ENCODE measurements around the gene FAIM2.

Gene FAIM2

DNA sequence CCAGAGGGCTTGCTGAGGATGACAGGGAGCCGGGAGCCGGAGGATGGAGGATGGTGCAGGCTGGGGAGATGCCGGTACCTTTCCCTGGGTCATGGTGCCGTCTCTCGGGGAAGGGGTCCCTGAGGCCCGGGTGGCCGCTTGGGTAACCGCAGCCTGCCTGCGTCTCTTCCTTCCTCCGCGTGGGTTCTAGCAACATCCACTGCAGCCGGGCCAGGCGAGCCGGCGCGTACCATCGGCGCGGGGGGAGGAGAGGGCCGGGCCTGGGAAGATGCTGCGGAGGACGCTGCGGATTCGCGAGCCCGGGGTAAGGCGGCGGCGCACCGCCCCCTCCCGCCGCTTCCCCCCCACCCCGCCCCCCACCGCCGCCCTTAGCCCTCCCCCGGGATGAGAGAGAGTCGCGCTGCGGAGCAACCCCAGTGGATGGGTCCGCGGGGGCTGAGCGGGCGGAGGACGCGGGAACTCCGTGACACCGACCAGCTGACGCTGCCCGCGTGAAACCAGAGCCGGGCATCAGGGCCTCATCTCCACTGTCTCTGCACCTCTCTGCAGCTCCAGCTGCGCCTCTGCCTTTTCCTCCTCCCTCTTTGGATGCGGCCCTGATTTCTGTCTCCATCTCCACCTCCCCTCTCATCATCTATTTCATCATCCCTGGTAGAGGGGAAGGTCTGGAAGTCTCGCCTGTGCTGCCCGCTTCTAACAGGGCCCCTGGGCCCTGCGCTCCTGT, at the start of gene FAIM2:
TSS of gene FAIM2 (minus strand) at position 201 of the 724 bp plus-strand sequence. CDS start at position 93, 108 bp downstream.
- peak; percentile 72 for DNase-seq

DNA sequence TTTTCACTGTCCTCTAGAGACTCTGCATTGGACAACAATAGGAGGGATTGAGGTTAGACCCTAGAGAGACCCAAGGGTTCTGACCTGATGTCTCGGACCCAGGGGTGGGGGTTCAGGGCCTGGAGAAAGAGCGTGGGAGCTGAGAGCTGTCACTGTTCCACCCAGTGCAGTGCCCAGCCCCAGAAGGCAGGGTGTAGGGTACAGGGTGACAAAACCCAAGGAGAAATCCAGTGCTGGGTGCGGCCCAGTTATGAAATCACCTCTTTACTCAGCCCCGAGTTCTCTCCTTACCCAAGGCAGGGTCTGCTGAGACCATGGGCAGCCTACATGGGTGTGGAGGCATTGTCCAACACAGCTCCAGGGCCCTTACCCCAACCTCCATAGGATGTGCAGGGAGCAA, 49.5 kb upstream of the FAIM2 start:
- no peak for DNase-seq

DNA sequence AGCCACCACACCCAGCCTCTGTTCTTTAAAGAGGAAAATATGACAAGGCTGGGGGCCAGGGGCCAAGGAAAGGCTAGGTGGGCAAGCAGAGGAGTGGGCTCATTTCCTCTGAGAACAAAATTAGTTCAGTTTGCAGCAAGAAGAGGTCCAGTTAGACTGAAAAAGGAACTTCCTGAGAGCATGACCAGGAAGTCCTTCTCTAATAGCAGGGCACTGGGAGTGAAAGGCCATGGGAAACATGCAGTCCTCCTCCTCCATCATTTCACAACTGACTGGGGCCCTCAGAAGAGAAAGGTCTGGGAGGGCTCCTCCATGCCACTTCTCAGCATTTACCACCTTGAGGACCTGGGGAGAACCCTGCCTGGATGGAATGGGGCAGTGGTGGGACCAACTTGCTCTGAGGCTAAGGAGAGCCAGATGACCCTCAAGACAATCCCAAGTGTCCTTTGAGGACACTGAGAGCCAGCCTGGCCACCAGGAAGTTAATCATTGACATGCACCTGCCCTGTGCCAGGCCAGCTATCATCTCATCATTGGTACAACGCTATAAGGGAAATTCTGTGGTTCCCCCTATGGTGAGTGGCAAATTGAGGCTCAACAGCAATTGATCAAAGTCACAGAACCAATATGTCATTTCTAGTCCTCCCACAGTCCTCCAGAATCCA, 48.8 kb upstream of the FAIM2 start:
- DNase-seq, result no peak

DNA sequence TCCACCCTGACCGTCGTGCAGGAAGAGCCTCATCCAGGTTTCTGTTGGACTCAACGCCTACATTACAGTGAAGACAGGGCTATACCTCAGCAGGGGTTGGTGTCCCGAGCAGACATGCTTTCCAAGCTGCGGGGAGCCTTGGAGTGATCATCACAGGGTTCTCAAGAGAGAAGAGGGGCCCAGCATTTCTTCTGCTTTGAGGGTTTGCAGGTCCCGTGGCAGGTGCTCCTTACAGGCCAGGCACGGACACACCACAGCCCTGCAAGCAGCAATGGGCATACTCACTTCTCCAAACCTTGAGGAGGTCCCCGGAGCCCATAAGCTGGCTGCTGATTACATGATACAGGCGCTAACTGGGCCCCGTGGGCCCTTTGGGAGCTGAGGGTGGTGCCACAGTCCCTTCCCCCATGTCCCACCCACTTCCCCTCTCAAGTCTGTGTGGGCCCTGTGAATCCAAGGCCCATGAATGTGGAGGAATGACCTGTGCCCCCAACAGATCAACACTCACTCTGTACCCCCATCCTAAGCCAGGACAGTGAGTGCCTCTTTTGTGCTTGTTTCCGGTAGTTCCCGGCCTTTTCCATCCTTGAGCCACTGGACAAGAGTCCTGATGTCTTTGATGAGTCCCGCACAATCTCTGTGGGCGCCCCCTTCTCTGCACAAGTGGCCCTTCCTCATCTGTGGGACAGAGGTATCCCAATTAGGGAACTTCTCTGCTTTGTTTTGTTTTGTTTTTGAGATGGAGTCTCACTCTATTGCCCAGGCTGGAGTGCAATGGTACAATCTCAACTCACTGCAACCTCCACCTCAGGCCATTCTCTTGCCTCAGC, 47.9 kb upstream of the FAIM2 start:
- no peak for DNase-seq

DNA sequence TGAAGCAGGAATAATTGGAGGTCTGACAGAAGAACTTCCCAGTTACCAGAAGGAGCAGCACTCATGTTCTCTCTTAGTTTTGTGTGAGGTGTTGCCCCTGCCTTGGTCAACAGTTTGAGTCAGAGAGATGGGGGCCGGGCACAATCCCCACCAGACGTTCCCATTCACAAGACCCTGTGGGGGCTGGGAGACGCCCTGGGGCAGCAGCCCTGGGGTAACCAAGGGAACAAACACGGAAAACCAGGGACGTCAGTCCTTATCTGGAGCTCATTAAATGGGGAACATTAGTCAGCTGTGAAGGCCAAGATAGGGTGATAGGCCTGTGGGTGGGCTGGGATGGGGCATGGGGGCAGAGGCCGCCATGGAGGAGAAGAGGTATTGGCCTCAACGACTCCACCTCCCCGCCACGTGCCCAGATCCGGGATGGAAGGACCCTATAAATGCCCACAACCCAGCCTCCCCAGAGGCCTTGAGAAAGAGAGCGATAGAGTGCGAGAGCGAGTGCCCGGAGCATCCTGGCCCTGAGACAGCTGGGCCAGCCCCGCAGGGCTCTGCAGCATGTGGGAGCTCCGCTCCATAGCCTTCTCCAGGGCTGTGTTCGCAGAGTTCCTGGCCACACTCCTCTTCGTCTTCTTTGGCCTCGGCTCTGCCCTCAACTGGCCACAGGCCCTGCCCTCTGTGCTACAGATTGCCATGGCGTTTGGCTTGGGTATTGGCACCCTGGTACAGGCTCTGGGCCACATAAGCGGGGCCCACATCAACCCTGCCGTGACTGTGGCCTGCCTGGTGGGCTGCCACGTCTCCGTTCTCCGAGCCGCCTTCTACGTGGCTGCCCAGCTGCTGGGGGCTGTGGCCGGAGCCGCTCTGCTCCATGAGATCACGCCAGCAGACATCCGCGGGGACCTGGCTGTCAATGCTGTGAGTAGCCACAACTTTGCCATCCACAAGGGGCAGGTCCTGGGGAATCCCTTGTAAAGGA, 46.9 kb upstream of the FAIM2 start, which contains the start of gene AQP2:
TSS of gene AQP2 (plus strand) at position 465 of the 979 bp plus-strand sequence. CDS start at position 559, 94 bp downstream.
- DNase-seq, result no peak

DNA sequence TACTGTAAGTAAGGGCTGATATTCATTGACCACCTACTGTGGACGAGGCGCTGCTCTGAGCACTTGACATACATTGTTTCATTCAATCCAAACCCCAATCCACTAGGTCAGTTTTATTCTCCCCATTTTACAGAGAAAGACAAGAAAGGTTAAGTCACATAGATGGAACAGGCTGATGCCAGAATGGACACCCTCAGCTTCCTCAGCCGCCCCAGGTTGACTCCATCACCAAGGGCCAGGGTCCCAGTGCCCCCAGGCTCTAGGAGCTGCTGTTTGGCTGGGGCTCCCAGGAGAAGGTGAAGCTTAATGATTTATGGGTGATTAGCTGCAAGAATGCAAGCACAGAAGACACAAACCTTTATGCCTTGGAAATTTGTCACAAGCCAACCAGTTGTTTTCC, 46.2 kb upstream of the FAIM2 start:
- no peak for DNase-seq

DNA sequence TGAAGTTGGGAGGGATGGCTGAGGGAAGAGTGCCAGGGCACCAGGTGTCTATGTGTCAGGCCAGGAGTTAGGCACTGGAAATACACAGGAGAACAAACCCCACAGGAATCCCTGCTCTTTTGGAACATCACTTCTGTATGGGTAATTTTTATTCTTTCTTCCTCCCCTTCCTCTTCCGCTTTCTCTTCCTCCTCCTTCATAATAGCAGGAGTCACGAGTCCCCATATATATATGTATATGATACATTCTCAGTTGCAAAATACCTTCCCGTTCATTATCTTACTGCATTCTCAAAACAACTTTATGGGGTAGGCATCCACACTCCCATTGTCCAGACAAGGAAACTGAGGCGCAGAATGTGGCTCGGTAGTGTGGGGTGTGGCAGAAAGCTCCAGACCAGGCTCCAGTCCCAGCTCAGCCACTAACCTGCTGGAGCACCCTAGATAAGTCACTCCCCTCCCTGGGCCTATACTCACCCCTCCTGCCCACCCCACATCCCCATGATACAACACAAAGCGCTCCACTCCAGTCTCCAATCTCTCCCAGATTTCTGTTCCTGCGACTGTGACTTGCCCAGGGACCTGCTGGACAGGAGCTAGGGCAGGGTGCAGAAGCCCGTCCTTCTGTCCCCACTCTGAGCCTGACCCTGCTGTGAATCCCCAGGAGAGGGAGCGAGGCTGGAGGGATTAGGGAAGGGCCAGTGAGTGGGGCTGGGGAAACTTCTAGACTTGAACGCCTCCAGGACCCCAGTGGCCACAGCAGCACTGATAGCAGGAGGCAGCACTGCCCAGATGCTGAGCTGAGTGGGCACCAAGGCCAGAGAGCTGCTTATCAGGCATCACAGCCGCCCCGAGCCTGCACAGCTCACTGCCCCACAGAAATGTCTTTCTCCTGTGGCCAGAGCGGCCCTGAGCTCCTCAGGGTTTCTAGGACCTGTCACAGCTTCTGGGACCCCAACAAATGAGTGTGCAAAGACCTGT, 45.5 kb upstream of the FAIM2 start:
- DNase-seq, result no peak

DNA sequence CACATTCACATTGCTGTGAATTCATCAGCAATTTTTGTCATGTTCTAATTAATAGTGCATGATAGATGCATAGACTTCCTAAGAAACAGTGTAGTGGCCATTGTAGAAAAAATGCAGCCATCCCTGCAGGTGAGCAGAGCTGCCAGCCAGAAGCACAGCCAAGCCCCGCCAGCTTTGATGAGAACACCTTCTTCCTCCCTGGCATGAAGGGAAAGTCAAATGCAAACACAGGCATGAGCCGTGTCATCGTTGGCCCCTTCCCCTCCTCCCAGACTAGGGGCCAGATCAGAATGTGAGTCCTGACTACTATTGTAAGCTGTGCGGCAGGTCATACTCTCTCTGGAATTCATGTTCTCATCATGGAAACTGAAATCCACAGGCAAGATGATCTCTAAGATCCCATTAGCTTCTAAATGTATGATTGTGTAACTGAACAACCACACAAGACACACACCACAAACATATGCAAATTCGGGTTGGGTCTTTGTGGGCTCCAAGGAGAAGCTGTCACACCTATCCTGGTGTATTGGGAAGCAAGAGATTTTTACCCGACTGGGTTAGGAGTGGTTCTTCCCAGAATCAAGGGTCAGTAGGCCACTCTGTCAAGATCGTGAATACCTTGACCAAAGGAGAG, 44.0 kb upstream of the FAIM2 start:
- DNase-seq, result no peak

DNA sequence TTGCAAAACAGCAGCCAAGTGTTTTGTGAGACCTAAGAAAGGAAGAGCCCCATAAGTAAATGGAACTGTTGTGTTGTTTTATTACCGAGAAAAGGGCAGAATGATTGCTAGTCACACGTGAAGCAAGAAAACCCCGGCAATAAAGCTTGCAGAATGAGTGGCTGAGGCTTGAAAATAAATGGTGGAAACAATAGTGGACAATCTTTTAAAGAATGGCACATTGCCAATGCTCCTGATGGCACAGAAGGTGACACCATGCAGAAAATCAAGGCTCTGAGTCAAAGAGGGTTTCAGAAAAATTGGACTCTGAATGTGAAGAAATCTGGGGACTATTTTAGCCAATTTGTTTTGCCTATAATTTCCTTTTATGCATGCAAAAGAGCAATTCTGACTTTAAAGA, 42.8 kb upstream of the FAIM2 start:
- no peak for DNase-seq

DNA sequence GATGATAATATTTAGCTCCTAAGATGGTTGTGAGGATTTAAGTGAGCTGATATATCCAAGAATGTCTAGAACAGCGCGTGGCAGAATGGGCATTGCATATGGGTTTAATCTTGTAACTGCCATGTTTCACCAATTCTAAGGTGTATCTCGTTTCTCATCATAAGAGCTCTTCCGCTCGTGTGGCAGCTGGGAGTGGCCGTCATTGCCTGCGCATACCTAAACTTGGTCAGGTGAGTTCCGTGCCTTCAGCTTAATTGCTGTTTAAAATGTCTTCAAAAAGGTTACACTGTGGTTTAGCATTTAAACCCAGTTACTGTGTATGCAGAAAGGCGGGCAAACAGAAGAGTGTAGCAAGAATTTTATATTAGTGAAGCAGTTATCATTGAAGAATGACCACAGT, 42.4 kb upstream of the FAIM2 start:
- no peak for DNase-seq

DNA sequence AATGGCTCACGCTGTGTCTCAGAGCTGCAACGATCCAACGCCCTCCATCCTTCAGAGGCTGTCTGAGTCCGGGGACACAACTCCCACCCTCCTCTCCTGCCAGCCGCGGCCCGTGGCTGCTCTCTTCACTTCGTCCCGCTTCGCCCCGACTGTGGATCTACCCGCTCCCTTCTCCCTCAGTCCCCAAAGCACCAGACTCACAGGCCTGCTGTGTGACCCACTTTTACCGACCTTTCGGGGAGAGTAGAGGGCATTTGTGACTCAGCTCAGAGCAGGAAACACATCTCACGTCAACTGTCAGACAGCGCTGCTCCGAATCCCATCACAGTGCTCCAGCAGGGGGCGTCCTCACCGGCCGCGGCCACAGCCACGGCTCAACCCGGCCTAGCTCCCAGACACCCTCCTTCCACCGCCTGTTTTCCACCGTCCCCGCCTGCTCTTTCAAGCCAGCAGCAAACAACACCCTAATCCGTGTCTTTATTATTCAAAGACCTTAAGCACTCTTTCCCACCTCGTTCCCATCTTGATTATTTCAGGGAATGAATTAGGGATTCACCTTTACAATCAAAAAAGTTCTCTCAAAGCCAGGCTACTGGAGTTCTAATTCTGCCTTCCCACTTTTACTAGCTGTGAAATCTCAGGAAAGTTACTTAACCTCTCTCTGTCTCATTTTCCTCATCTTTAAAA, 41.8 kb upstream of the FAIM2 start:
- peak; percentile 97 for DNase-seq

DNA sequence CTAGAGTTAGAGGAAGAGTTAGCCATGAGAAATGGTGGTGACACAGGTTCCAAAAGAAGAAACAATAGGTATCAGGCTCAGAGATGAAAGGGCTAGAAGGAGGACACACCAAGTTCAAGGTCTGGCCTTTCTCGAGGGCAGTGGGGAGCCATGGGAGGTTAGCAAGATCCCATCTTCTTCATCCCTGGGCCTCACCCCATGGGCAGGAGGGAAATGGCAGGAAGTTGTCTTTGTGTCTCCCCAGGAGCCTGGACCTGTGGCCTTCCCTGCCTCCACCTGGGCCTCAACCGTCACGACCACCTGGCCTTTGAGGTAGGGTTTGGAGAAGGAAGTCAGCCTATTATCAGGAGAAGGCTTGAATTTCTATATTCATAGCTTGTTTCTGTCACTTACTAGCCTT, 41.0 kb upstream of the FAIM2 start:
- DNase-seq, result no peak

DNA sequence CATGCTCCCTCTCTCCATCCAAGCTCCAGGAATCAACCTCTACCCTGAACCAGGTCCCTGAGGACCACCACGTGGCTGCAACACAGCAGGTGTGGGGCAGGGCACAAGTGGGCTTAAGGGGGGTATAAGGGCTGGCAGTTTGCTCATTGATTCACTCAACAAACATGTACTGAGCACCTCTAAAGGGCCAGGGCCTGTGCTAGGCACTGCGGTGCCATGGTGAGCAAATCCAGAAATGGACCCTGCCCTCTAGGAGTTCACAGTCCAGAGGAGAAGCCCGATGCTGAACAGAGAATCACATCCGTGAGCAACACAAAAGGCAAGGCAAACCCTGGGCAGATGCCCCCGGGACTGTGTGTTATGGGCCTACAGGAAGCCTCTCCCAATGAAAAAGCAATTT, 40.3 kb upstream of the FAIM2 start:
- DNase-seq, result no peak

DNA sequence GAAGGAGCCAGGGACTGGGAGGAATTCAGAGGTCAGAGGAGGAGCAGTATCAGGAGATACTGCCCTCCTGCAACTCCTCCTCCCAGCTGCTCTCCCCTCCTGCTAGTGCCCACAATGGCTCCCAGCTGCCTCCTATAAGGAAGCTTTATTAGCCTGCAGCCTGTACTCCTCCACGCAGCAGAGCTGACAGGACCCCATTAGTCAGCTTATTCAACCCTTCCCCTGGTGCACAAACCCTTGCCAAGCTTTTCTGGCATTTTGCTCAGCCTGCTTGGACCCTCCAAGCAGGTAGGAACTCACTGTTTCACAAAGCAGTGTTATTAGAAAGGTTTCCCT, 39.9 kb upstream of the FAIM2 start:
- DNase-seq, result no peak

DNA sequence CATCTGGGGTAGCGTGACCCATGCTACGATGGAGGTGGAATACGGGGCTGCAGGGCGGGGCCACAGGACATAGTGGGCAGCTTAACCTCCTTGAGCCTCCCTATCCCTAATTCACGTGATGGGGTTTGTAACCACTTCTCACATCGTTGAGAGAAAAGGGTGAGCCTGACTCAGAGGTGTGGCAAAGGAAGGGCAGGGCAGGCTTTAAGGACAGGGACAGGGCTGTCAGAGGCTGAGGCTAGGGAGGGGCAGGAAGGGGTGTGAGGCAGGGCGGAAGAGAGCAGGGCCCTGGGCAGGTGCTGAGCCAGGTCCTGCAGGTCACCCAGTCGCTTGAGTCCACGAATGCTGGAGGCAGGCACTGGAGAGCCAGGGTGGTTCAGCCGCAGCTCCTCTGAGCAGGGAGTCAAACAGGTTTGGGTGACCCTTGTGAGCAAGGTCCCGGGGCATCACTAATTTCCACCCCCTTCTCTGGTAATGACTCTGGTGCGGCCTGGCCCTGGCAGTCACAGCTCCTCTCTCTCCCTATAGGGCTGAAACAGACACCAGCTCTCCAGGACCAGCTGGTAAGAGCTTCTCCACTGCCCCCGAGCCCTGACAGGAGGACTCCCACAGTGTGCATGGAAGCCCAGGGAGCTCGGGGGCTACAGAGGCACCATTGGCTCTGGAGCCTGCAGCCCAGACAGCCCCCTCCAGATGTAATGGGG, 39.4 kb upstream of the FAIM2 start:
- DNase-seq, result no peak

DNA sequence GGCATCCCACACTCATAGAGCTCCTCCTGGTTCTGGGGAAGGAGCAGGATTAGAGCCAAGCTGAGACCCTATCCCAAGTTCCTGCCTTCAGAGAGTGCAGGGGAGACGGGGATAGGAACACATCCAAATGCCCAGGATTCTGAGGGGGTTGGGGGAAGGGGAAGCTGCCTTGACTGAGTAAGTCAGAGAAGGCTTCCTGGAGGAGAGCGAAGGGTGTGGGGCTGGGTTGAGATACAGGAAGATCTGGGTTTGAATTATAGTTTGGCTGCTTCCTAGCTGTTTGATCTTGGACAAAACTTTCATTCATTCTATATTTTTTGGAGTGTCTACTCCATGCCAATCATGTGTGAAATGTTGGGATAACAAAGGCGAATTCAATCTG, 38.8 kb upstream of the FAIM2 start:
- DNase-seq, result no peak

DNA sequence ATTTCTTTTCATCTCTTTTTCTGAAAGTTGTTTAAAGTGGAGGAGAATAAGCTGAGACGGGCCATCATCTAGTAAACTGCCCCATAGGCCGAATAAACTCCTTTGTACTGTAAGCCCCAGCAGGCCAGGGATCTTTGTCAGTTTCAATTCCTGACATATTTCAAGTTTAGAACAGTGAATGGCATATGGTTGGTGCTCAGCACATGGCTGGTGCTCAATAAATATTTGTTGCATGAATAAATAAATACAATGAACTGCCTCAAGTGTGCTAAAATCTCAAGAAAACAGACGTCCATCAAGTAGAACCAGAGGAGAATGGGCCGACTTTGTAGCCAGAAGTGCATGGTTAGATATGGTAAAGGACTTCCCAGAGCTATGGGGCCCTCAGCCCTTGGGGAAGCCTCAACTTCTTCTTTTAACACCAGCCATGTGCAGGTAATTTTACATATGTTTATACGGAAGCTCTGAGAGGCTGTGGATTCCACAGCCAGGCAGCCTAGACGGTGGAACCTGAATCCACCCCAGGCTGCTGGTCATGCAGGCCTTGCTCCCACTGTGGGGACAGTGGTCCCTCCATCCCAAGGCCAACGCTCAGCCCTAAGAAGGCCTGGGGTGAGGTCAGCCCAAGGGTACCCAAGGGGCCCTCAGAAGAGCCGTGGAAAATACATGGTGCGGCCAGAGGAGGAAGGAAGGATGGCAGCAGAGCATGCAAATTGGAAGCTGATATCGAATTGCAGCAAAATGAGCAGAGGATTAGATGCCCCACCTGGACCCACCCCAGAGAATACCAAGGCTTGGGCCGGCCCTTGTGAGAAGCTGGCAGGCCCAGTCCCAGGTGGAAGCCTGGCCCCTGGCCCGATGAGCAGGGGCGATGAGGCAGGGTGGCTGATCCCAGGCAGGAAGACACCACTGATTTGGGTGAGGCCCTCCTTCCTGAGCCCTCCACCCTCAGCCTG, 38.1 kb upstream of the FAIM2 start:
- DNase-seq, result no peak

DNA sequence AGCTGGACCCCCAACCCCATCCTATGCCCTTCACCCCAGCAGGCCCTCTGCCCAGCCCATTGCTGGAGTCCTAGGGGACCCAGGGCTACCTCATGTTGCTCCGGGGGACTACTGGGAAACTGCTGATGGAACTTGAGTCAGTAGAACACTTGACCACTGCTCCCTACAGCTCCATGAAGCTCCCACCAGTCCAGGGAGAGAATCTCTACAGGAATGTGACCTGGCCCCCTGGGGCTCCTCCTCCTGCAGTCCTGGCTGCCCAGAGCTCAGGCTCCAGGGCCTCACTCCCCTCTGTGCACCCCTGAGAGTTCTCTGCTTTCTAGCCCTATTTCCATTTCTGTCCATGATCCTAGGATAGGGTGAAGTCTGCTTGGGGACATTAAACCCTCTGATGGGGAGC, 36.0 kb upstream of the FAIM2 start:
- no peak for DNase-seq
